ENCODE results near the gene PTPRD.

DNA sequence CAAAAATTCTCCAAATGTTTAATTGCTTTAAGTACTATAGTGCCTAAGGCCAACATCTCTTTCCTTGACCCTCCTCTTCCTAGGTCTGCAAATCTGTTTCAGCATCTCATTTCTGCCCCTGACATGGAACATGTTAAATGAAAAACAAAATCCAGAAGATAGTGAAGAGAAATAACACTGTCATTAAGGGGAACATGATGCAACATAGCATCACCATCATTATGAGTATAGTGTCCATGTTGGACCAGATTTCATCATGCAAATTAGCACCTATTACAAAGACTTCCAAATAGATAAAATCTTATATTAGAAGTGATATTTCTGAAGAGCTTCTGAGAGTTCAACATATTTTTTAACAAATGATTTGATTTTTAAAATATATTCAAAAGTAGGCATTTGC lies 375.2 kb downstream of the PTPRD start:
- TF ChIP-seq, protein P1, sequence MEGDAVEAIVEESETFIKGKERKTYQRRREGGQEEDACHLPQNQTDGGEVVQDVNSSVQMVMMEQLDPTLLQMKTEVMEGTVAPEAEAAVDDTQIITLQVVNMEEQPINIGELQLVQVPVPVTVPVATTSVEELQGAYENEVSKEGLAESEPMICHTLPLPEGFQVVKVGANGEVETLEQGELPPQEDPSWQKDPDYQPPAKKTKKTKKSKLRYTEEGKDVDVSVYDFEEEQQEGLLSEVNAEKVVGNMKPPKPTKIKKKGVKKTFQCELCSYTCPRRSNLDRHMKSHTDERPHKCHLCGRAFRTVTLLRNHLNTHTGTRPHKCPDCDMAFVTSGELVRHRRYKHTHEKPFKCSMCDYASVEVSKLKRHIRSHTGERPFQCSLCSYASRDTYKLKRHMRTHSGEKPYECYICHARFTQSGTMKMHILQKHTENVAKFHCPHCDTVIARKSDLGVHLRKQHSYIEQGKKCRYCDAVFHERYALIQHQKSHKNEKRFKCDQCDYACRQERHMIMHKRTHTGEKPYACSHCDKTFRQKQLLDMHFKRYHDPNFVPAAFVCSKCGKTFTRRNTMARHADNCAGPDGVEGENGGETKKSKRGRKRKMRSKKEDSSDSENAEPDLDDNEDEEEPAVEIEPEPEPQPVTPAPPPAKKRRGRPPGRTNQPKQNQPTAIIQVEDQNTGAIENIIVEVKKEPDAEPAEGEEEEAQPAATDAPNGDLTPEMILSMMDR (IDR thresholded peaks at IDR 0.05) = no peak
- no peak for TF ChIP-seq POLR2A (IDR thresholded peaks at IDR 0.05)
